GM13977 (cell line): ENCODE data around the gene ERG.

Source experiments
- DNase-seq: peaks from one replicate; pipeline ENCODE4 v3.0.0; 2012; ENCODE audit warnings: low spot score
- in situ Hi-C: fragments of 300-500 bp; cut with MboI; formaldehyde crosslinking; loops from one replicate; pipeline ENCODE4 v1.12.0; 2022; ENCODE audit warnings: low sequenced_read_pairs, low pct_unique_long_range_greater_than_20kb, mixed read lengths, inconsistent platforms; ENCODE audit not compliant: unreplicated experiment
- TF ChIP-seq, protein P1 (sequence below): IDR thresholded peaks from 2 replicates; pipeline ENCODE4 v1.5.1; 2012; ENCODE audit warnings: mild to moderate bottlenecking, control low read depth; ENCODE audit not compliant: insufficient read depth; ENCODE audit errors: extremely low read depth, missing control alignments

ERG gene

DNA sequence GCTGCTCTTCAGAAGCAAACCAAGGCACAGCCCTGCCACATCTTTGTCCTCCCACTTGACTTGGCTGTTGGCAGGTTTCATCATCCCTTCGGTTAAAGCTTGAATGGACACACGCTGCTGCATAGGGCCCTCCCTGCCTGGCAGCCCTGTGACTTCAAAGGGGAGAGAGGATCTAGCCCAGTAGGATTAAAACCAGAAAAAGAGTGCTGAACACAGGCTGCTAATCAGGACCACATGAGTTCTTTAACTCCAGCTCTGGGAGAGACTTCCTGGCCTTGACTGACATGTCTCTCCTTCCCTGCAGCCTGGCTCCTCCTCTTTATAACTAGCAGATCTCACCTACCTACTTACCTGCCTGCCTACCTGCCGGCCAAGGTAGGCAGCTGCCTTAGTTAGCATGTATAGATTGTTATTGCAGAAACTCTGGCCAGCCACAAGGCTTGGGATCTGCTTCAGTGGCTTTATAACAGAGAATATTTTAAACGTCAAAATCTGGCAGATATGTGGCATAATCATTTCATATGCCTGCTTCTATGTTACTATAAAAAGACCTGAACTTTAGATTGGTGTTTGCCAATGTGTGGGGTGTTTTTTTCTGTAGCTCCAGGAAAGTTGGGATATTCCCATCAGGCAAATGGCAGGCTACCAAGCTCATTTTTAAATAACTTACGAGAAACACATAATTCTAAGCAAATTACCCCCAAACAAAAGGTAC lies 49.4 kb downstream of the ERG start:
- TF ChIP-seq, protein P1, sequence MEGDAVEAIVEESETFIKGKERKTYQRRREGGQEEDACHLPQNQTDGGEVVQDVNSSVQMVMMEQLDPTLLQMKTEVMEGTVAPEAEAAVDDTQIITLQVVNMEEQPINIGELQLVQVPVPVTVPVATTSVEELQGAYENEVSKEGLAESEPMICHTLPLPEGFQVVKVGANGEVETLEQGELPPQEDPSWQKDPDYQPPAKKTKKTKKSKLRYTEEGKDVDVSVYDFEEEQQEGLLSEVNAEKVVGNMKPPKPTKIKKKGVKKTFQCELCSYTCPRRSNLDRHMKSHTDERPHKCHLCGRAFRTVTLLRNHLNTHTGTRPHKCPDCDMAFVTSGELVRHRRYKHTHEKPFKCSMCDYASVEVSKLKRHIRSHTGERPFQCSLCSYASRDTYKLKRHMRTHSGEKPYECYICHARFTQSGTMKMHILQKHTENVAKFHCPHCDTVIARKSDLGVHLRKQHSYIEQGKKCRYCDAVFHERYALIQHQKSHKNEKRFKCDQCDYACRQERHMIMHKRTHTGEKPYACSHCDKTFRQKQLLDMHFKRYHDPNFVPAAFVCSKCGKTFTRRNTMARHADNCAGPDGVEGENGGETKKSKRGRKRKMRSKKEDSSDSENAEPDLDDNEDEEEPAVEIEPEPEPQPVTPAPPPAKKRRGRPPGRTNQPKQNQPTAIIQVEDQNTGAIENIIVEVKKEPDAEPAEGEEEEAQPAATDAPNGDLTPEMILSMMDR = no peak
- in situ Hi-C loops = no loop called here
- DNase-seq = no peak

DNA sequence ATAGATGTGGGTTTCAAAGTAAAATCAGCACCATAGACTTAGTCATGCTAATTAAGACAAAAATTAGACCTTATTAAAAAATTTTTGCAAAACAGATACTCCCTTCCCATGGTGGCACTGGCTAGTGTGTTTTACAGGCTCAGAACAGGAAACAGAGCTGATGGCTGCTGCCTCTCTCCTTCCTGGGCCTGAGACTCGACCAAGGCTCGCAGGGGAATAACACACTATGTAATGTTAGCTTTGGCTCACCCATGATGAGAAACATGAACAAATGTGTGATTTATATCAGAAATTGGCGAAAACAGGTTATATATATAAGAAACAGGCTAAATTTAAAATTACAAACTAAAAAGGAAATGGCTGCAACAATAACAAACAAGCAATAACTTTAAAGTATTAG lies 50.7 kb downstream of the ERG start:
- in situ Hi-C loops = no loop called here
- TF ChIP-seq, protein P1 = no peak
- DNase-seq = no peak

DNA sequence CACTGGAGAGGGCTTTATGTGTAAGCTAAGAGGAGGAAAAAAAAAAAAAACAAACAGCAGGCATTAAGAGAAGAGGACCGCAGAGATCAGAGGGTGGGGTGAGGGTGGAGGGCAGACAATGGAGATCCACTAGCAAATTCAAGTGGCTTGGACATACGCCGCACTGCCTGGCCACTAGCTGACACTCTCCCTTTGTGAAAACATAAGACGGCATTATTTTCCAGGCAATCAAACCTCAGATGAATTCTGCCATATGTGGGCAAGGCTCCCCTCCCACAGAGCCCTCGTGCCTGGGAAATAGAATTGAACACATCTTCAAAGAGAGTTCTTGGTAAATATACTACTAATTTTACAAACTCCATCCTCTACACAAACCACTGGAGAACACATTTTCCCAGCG lies 53.6 kb downstream of the ERG start:
- in situ Hi-C loops = no loop called here
- TF ChIP-seq, protein P1 = no peak
- no peak for DNase-seq

DNA sequence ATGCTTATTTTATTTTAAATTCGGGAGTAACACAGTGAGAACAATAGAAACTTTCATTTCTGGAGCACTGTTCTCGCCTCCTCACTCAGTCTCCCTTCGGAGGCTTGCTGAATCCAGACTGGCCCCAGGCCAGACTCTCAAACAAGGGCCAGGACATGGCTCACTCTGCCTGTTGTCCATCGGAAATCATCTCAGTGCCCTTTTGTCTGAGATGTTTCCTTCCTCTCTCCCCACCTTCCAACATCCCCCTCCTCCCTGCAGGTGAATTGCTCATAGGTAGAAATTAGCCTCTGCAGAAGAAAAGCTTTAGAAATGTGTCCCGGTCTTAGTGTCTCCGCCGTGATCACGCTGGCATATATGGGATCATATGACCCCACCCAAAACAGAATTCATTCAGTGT lies 55.2 kb downstream of the ERG start:
- no peak for DNase-seq
- TF ChIP-seq, protein P1 = no peak
- in situ Hi-C loops = no loop called here

DNA sequence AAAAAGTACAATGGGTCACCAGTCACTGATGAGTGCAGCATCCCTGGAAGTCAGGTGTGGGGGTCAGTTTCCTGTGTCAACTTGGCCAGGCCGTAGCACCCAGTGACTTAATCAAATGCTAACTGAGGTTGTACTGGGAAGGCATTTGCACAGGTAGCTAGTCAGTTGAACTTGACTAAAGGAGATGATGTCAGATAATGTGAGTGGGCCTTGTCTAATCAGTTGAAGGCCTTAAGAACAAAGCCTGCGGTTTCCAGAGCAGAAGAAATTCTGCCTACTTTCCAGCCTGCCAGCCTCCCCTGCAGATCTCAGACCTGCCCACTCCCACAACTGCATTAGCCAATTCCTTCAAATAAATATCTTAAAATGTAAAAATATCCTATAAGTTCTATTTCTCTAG lies 57.1 kb downstream of the ERG start:
- DNase-seq = no peak
- in situ Hi-C loops = no loop called here
- TF ChIP-seq, protein P1 = no peak

DNA sequence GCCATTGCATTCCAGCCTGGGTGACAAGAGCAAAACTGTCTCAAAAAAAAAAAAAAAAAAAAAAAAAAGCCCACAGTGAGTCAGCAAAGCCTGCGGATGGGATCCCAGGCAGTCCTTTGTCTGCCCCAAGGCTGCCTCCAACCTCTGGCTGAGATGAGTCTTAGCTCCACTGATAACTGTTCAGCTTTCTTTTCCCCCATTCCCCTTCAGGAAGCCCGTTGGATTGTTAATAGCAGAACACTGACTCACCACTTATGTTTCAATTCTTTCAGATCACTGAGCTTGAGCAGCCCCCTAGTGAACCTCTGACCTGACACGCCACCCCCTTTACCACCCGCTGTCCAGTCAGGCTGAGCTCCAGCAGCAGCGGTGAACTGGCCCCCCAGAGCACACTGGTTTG lies 57.5 kb downstream of the ERG start:
- in situ Hi-C loops = no loop called here
- no peak for DNase-seq
- TF ChIP-seq, protein P1 = no peak

DNA sequence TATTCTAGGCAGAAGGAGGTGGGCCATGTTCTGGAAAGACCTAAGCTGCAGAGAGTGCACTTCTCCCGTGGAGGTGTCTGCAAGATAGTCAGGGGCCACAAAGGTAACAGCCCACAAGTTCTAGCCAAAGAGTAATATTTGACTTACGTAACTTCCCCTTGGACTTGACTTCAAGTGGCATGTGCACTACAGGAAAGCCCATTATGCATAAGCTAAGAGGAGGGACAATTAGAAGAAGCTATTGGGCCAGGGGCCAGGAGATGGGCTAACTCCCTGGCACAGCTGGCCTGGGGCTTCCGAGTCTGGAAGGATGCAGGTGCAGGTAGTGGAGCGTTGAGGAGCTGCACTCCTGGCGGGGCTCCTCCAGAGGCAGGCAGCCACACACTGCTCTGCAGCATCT lies 58.3 kb downstream of the ERG start:
- DNase-seq = no peak
- in situ Hi-C loops = no loop called here
- TF ChIP-seq, protein P1 = no peak
